Caco-2 (cell line): Measurements from ENCODE around the gene ORAI3. TPM values are rescaled to one million over a fixed set of nuclear protein-coding genes. Genes with fewer than 3 reads are reported as not detected.
A peak's percentile ranks its signal among the peaks of the same experiment; 100 is the strongest.

Experiments
- BruUV-seq: library from RNA; stranded (reverse); fragments of 400-500 nt; replicated peaks from 2 replicates; lab custom pipeline; 2021; lab: Mats Ljungman, UMichigan
- CTCF ChIA-PET: fragments of 300-600 bp; sonication (Branson Sonifier 250); formaldehyde crosslinking; loops from one replicate; lab custom pipeline; 2022; ENCODE audit warnings: antibody characterized with exemption; lab: Charles Lee
- POLR2A ChIA-PET: fragments of 300-600 bp; sonication (Branson Sonifier 250); formaldehyde crosslinking; loops from one replicate; lab custom pipeline; 2022; ENCODE audit warnings: antibody characterized with exemption; lab: Charles Lee
- DNase-seq, 2 experiments: peaks; one replicate each; pipeline versions ENCODE4 v3.0.0 to v3.0.0-alpha.2; 2020 to 2022
- H3K27me3 ChIP-seq: replicated peaks from 2 replicates; pipeline ENCODE4 v1.6.0; 2011; ENCODE audit warnings: low read length; ENCODE audit not compliant: control insufficient read depth, insufficient read depth
- H3K36me3 ChIP-seq: 2 replicates; pipeline ENCODE4 v1.5.1; 2011; ENCODE audit warnings: low read length; ENCODE audit not compliant: control insufficient read depth, insufficient read depth
- H3K4me1 ChIP-seq: fragments of 250-450 bp; sonication (Bioruptor Pico); 2 replicates; pipeline ENCODE4 v1.5.1; 2020; ENCODE audit warnings: mild to moderate bottlenecking
- H3K4me3 ChIP-seq: 2 replicates; pipeline ENCODE4 v1.5.1; 2011; ENCODE audit warnings: low read depth, mild to moderate bottlenecking, control low read depth, low read length
- H3K9me3 ChIP-seq: fragments of 250-450 bp; sonication (Bioruptor Pico); 2 replicates; pipeline ENCODE4 v1.5.1; 2020; ENCODE audit warnings: mild to moderate bottlenecking, moderate library complexity
- H3K27ac Mint-ChIP-seq: one replicate; pipeline ENCODE4 v1.8.0; 2022; ENCODE audit warnings: mixed read lengths; ENCODE audit not compliant: unreplicated experiment
- H3K27me3 Mint-ChIP-seq: one replicate; pipeline ENCODE4 v1.8.0; 2022; ENCODE audit warnings: mixed read lengths; ENCODE audit not compliant: insufficient read depth, unreplicated experiment
- H3K36me3 Mint-ChIP-seq: one replicate; pipeline ENCODE4 v1.8.0; 2022; ENCODE audit warnings: mild to moderate bottlenecking, mixed read lengths; ENCODE audit not compliant: insufficient read depth, unreplicated experiment
- H3K4me1 Mint-ChIP-seq: one replicate; pipeline ENCODE4 v1.8.0; 2022; ENCODE audit warnings: low read depth, mixed read lengths; ENCODE audit not compliant: unreplicated experiment
- H3K4me3 Mint-ChIP-seq: one replicate; pipeline ENCODE4 v1.8.0; 2022; ENCODE audit warnings: mild to moderate bottlenecking, moderate library complexity, mixed read lengths; ENCODE audit not compliant: unreplicated experiment
- H3K9me3 Mint-ChIP-seq: one replicate; pipeline ENCODE4 v1.8.0; 2022; ENCODE audit warnings: mixed read lengths; ENCODE audit not compliant: unreplicated experiment
- intact Hi-C: fragments of 100-400 bp; cut with micrococcal nuclease; formaldehyde crosslinking; loops from one replicate; pipeline ENCODE4 v1.10.0; 2022; ENCODE audit not compliant: unreplicated experiment
- total RNA-seq: library from RNA; stranded (reverse); gene quantifications from 2 replicates; pipeline ENCODE4 v1.2.3, GENCODE V29; 2022
- TF ChIP-seq, protein P1 (sequence below), 2 experiments: fragments of 200-600 bp in 1 of 2; IDR thresholded peaks; 1 replicate in 1 of 2; 2 replicates in 1 of 2; pipeline versions ENCODE4 v1.5.1 to v1.8.0; 2011 to 2022; ENCODE audit warnings: antibody characterized with exemption in 1 of 2, control low read depth in 1 of 2, inconsistent platforms in 1 of 2, low read depth in 1 of 2, low read length in 1 of 2, mild to moderate bottlenecking in 1 of 2, moderate library complexity in 1 of 2; ENCODE audit not compliant: insufficient read depth in 1 of 2, severe bottlenecking in 1 of 2, unreplicated experiment in 1 of 2

The ORAI3 gene
- total RNA-seq, 1 experiment from 2014 or later = 4.7 TPM

DNA sequence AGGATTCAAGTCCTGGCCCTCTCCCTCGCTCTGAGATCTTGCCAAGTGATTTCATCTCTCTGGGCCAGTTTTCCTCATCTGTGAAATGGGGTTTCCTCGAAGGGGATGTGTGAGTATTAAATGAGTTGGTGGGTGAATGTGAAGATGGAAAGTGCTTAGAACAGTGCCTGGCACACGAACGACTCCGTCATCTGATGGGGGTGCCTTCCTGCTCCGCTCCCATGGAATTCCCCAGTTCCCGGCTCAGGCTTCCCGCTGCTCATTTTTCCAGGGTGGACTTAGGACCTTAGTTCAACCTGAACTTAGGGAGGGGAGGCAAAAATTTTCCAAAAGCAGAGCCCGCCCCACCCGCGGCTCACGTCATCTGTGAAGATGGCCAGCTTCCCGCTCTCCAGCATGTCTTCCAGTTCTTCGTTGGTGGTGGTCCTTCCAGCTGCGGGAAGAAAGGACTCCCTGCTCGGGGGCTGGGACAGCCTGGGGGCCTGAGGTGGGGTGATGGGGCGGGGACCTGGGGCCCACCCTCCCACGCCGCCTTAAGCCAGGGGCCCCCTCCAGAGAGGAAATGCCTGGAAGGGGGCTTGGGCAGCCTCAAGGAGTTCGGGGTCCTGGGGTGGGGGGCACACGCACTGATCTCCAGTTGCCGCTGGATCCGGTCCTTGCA, 47.6 kb downstream of the ORAI3 start:
- Mint-ChIP-seq H3K4me1 (peaks cover 14% of the 10 kb centered on the region), H3K4me3 (peak overlapping the region; percentile 83), H3K27ac (peak overlapping the region; percentile 58), H3K36me3 (no peaks in the 10 kb centered on the region), H3K27me3 (no peaks in the 10 kb centered on the region), H3K9me3 (no peaks in the 10 kb centered on the region)
- Histone ChIP-seq H3K27me3 (no peaks in the 10 kb centered on the region), H3K4me3 (peak overlapping the region; percentile 46), H3K4me1 (peaks cover 24% of the 10 kb centered on the region), H3K9me3 (no peaks in the 10 kb centered on the region), H3K36me3 (no peaks in the 10 kb centered on the region)
- DNase-seq = peak; percentile 41 to 66
- CTCF ChIA-PET = interaction anchor here (0.7 to 1.6 kb wide), 2 partner anchors 11 to 446 kb away, joined by 4 to 5 read pairs; partner anchors contain the start of genes HSD3B7 and ZNF843
- POLR2A ChIA-PET = interaction anchor here (1.1 kb wide), 1 partner anchor 121 kb away, joined by 3 read pairs; no protein-coding TSS in a partner anchor
- BruUV-seq = TSS peak; percentile 80
- TF ChIP-seq, protein P1, sequence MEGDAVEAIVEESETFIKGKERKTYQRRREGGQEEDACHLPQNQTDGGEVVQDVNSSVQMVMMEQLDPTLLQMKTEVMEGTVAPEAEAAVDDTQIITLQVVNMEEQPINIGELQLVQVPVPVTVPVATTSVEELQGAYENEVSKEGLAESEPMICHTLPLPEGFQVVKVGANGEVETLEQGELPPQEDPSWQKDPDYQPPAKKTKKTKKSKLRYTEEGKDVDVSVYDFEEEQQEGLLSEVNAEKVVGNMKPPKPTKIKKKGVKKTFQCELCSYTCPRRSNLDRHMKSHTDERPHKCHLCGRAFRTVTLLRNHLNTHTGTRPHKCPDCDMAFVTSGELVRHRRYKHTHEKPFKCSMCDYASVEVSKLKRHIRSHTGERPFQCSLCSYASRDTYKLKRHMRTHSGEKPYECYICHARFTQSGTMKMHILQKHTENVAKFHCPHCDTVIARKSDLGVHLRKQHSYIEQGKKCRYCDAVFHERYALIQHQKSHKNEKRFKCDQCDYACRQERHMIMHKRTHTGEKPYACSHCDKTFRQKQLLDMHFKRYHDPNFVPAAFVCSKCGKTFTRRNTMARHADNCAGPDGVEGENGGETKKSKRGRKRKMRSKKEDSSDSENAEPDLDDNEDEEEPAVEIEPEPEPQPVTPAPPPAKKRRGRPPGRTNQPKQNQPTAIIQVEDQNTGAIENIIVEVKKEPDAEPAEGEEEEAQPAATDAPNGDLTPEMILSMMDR (IDR thresholded peaks at IDR 0.05; ENCODE audit: insufficient read depth in 1 of 2, low read depth in 1 of 2, low read length in 1 of 2, severe bottlenecking in 1 of 2, unreplicated experiment in 1 of 2) = no peak
- intact Hi-C loops = no loop called here

DNA sequence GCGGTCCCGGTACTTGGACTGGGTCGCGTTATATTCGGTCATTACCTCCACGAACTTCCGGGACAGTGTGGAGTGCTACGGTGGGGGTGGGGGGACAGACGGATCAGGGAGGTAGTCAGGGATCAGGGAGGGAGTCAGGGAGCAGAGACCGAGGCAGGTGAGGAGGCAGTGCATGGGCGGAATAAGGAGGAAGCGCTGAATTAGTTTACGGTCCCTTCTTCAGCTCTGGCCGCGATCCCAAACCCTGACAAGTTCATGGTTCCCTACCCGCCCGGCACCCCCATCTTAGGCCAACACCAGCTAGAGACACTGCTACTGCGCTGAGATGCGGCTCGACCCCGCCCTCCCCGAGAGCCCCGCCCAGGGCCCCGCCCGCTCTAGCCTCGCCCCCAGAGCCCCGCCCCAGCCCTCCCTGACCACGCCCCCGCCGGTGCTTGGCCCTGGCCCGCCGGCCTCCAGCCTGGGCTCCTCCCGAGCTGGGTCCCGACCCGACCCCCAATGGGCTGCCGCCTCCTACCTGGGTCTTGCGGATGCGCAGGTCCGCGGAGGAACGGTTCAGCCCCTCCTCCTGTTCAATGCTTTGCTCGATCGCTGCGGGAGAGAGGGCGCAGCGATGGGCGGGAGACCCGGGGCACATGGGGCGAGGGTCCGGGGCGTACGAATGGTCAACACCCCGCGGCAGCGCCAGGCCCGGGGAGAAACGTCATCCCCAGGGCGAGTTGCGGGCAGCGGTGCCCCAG, 48.3 kb downstream of the ORAI3 start:
- intact Hi-C loops = no loop called here
- peak; percentile 65 to 76 for DNase-seq
- H3K36me3 ChIP-seq = no peaks in the 10 kb centered on the region

More for the DNA sequence above, 48.3 kb downstream of the ORAI3 start:
- Histone ChIP-seq H3K27me3 (no peaks in the 10 kb centered on the region), H3K4me1 (peaks cover 24% of the 10 kb centered on the region), H3K9me3 (no peaks in the 10 kb centered on the region), H3K4me3 (peak overlapping the region; percentile 46)
- TF ChIP-seq, protein P1 (IDR thresholded peaks at IDR 0.05; ENCODE audit: insufficient read depth in 1 of 2, low read depth in 1 of 2, low read length in 1 of 2, severe bottlenecking in 1 of 2, unreplicated experiment in 1 of 2) = no peak
- Mint-ChIP-seq H3K4me3 (peak overlapping the region; percentile 83), H3K36me3 (no peaks in the 10 kb centered on the region), H3K27ac (no peak overlapping the region), H3K9me3 (no peaks in the 10 kb centered on the region), H3K4me1 (peaks cover 14% of the 10 kb centered on the region), H3K27me3 (no peaks in the 10 kb centered on the region)
- ChIA-PET POLR2A (interaction anchor here (1.1 kb wide), 1 partner anchor 121 kb away, joined by 3 read pairs; no protein-coding TSS in a partner anchor), CTCF (interaction anchor here (0.7 to 1.6 kb wide), 2 partner anchors 12 to 445 kb away, joined by 4 to 5 read pairs; partner anchors contain the start of genes HSD3B7 and ZNF843)
- no TSS peak for BruUV-seq
